ENCODE measurements around the gene FLII. TPM values are rescaled to one million over a fixed set of nuclear protein-coding genes. Genes with fewer than 3 reads are reported as not detected.

Gene FLII
- total and polyA plus RNA-seq, 2 of the 13 experiments (the other 11 are each of a cell fraction or from before 2014, with no cell fraction given) = 130 to 303 TPM

DNA sequence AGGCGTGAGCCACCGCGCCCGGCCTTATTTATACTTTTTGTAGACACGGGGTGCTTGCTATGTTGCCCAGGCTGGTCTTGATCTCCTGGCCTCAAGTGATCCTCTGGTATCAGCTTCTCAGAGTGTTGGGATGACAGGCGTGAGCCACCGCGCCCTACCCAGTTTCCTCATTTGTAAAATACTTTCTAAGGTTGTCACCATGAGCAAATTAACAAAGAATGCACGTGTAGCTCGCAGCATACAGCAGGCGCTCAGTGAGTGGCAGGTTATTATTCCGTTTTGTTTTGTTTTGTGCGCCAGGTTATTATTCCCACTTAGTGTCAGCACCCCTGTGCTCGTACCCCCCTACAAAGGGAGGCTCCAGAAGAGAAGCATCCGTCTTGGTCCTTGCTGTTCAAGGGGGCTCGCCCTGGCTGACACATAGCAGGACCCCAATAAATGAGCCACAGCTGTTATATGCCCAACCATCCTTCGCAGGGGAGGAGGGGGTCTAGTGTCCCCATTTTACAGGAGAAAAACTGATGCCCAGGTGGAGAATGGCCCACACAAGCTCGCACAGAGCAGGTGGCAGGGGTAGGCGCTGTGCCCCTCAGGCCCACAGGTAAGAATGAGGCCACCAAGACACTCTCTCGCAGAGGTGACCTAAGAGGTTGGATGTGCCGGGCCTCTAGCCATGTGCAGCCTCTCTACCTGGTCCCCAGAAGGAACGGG, 1.2 kb upstream of the FLII start (continued):
- TF ChIP-seq ZNF747 (CRISPR knock-in tag; IDR thresholded peaks at IDR 0.05; ENCODE audit: borderline replicate concordance) = no peak
- no peak for TF ChIP-seq ZNF432 (CRISPR knock-in tag; IDR thresholded peaks at IDR 0.05; ENCODE audit: borderline replicate concordance)
- TF ChIP-seq SMARCC2 (IDR thresholded peaks at IDR 0.05) = no peak
- TF ChIP-seq KAT2B (IDR thresholded peaks at IDR 0.05; ENCODE audit: borderline replicate concordance, low read depth, low read length) = no peak
- peak; percentile 95 for TF ChIP-seq ZKSCAN8 (CRISPR knock-in tag; IDR thresholded peaks at IDR 0.05; ENCODE audit: borderline replicate concordance)
- no peak for TF ChIP-seq ZNF768 (CRISPR knock-in tag; IDR thresholded peaks at IDR 0.05)
- no peak for TF ChIP-seq ZMYM2 (CRISPR knock-in tag; IDR thresholded peaks at IDR 0.05)
- TF ChIP-seq DNMT1 (CRISPR knock-in tag; IDR thresholded peaks at IDR 0.05) = no peak
- TF ChIP-seq, protein P1, sequence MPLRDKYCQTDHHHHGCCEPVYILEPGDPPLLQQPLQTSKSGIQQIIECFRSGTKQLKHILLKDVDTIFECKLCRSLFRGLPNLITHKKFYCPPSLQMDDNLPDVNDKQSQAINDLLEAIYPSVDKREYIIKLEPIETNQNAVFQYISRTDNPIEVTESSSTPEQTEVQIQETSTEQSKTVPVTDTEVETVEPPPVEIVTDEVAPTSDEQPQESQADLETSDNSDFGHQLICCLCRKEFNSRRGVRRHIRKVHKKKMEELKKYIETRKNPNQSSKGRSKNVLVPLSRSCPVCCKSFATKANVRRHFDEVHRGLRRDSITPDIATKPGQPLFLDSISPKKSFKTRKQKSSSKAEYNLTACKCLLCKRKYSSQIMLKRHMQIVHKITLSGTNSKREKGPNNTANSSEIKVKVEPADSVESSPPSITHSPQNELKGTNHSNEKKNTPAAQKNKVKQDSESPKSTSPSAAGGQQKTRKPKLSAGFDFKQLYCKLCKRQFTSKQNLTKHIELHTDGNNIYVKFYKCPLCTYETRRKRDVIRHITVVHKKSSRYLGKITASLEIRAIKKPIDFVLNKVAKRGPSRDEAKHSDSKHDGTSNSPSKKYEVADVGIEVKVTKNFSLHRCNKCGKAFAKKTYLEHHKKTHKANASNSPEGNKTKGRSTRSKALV (CRISPR knock-in tag; IDR thresholded peaks at IDR 0.05) = no peak
- no peak for TF ChIP-seq ZNF749 (CRISPR knock-in tag; IDR thresholded peaks at IDR 0.05; ENCODE audit: borderline replicate concordance)
- no peak for TF ChIP-seq PRMT3 (CRISPR knock-in tag; IDR thresholded peaks at IDR 0.05; ENCODE audit: borderline replicate concordance, low read depth)
- no peak for TF ChIP-seq GATA4 (IDR thresholded peaks at IDR 0.05; ENCODE audit: borderline replicate concordance, low read depth)
- TF ChIP-seq, protein P2, sequence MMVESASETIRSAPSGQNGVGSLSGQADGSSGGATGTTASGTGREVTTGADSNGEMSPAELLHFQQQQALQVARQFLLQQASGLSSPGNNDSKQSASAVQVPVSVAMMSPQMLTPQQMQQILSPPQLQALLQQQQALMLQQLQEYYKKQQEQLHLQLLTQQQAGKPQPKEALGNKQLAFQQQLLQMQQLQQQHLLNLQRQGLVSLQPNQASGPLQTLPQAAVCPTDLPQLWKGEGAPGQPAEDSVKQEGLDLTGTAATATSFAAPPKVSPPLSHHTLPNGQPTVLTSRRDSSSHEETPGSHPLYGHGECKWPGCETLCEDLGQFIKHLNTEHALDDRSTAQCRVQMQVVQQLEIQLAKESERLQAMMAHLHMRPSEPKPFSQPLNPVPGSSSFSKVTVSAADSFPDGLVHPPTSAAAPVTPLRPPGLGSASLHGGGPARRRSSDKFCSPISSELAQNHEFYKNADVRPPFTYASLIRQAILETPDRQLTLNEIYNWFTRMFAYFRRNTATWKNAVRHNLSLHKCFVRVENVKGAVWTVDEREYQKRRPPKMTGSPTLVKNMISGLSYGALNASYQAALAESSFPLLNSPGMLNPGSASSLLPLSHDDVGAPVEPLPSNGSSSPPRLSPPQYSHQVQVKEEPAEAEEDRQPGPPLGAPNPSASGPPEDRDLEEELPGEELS (CRISPR knock-in tag; IDR thresholded peaks at IDR 0.05) = 0 out of 2 replicates have a peak, but pooled peaks have one; percentile 34
- no peak for TF ChIP-seq ZNF850 (CRISPR knock-in tag; conservative IDR thresholded peaks at IDR 0.05)
- TF ChIP-seq, protein P3, sequence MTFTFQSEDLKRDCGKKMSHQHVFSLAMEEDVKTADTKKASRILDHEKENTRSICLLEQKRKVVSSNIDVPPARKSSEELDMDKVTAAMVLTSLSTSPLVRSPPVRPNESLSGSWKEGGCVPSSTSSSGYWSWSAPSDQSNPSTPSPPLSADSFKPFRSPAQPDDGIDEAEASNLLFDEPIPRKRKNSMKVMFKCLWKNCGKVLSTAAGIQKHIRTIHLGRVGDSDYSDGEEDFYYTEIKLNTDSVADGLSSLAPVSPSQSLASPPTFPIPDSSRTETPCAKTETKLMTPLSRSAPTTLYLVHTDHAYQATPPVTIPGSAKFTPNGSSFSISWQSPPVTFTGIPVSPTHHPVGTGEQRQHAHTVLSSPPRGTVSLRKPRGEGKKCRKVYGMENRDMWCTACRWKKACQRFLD (CRISPR knock-in tag; IDR thresholded peaks at IDR 0.05; ENCODE audit: borderline replicate concordance) = 0 out of 2 replicates have a peak, but pooled peaks have one; percentile 1
- no peak for TF ChIP-seq TAF15 (IDR thresholded peaks at IDR 0.05; ENCODE audit: low read depth, low read length, poor library complexity, severe bottlenecking)
- no peak for TF ChIP-seq MED1 (CRISPR knock-in tag; IDR thresholded peaks at IDR 0.05)
- TF ChIP-seq MIXL1 (CRISPR knock-in tag; IDR thresholded peaks at IDR 0.05) = no peak
- peak; percentile 90 for TF ChIP-seq ZNF629 (CRISPR knock-in tag; conservative IDR thresholded peaks at IDR 0.05)
- no peak for TF ChIP-seq ZNF556 (CRISPR knock-in tag; IDR thresholded peaks at IDR 0.05; ENCODE audit: borderline replicate concordance)
- TF ChIP-seq, protein P4, sequence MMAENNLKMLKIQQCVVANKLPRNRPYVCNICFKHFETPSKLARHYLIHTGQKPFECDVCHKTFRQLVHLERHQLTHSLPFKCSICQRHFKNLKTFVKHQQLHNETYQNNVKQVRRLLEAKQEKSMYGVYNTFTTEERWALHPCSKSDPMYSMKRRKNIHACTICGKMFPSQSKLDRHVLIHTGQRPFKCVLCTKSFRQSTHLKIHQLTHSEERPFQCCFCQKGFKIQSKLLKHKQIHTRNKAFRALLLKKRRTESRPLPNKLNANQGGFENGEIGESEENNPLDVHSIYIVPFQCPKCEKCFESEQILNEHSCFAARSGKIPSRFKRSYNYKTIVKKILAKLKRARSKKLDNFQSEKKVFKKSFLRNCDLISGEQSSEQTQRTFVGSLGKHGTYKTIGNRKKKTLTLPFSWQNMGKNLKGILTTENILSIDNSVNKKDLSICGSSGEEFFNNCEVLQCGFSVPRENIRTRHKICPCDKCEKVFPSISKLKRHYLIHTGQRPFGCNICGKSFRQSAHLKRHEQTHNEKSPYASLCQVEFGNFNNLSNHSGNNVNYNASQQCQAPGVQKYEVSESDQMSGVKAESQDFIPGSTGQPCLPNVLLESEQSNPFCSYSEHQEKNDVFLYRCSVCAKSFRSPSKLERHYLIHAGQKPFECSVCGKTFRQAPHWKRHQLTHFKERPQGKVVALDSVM (CRISPR knock-in tag; IDR thresholded peaks at IDR 0.05) = 0 out of 2 replicates have a peak, but pooled peaks have one; percentile 56
- TF ChIP-seq ZNF724P (CRISPR knock-in tag; IDR thresholded peaks at IDR 0.05; ENCODE audit: borderline replicate concordance) = no peak
- TF ChIP-seq ZNF878 (CRISPR knock-in tag; IDR thresholded peaks at IDR 0.05) = no peak

Data from HepG2 (cell line).